Panc1 (cell line): ENCODE results near the gene NCAPD3. TPM values are rescaled to one million over a fixed set of nuclear protein-coding genes. Genes with fewer than 3 reads are reported as not detected.

ENCODE experiments used
- ATAC-seq: fragments of 200-7000 bp; cut with Tn5 transposase; 2 replicates; pipeline ENCODE4 v1.9.1; 2020; ENCODE audit warnings: mild to moderate bottlenecking, moderate library complexity
- BruUV-seq: library from RNA; stranded (reverse); fragments of 400-500 nt; replicated peaks from 2 replicates; lab custom pipeline; 2021; lab: Mats Ljungman, UMichigan
- CTCF ChIA-PET: fragments of 300-600 bp; sonication (Branson Sonifier 250); formaldehyde crosslinking; loops from one replicate; lab custom pipeline; 2022; ENCODE audit warnings: antibody characterized with exemption; lab: Charles Lee
- POLR2A ChIA-PET: fragments of 300-600 bp; sonication (Branson Sonifier 250); formaldehyde crosslinking; loops from one replicate; lab custom pipeline; 2022; ENCODE audit warnings: antibody characterized with exemption; lab: Charles Lee
- DNase-seq: peaks from one replicate; pipeline ENCODE4 v3.0.0-alpha.2; 2010; ENCODE audit warnings: low read depth, low spot score
- H3K27ac ChIP-seq: 2 replicates; pipeline ENCODE4 v1.5.1; 2011; ENCODE audit warnings: mild to moderate bottlenecking, low read length, inconsistent platforms
- H3K27me3 ChIP-seq: fragments of 200-500 bp; sonication (Bioruptor generic); 2 replicates; pipeline ENCODE4 v1.6.0; 2014; ENCODE audit warnings: low read length, inconsistent platforms; ENCODE audit not compliant: control insufficient read depth, insufficient read depth
- H3K36me3 ChIP-seq: fragments of 200-500 bp; sonication (Bioruptor generic); 2 replicates; pipeline ENCODE4 v1.5.1; 2014; ENCODE audit warnings: inconsistent platforms, mild to moderate bottlenecking, low read length, moderate library complexity; ENCODE audit not compliant: control insufficient read depth, insufficient read depth
- H3K4me1 ChIP-seq: 2 replicates; pipeline ENCODE4 v1.5.1; 2011; ENCODE audit warnings: inconsistent platforms, mild to moderate bottlenecking, low read length, moderate library complexity; ENCODE audit not compliant: control insufficient read depth, insufficient read depth
- H3K4me3 ChIP-seq, 2 experiments: 2 replicates each; pipeline ENCODE4 v1.5.1; 2011 to 2012; ENCODE audit warnings: low read depth in 2 of 2, low read length in 2 of 2, mild to moderate bottlenecking in 2 of 2, inconsistent platforms in 1 of 2, moderate library complexity in 1 of 2
- H3K9me3 ChIP-seq: fragments of 200-500 bp; sonication (Bioruptor generic); 2 replicates; pipeline ENCODE4 v1.5.1; 2014; ENCODE audit warnings: low read depth, mild to moderate bottlenecking, inconsistent platforms, low read length, moderate library complexity; ENCODE audit not compliant: control insufficient read depth, insufficient read depth
- POLR2AphosphoS5 ChIP-seq: IDR thresholded peaks from 2 replicates; pipeline ENCODE4 v1.6.1; 2012; ENCODE audit warnings: mild to moderate bottlenecking, low read depth, low read length, moderate library complexity
- SIN3A ChIP-seq: IDR thresholded peaks from 2 replicates; pipeline ENCODE4 v1.6.1; 2012; ENCODE audit warnings: low read depth, mild to moderate bottlenecking, low read length, moderate library complexity, borderline replicate concordance; ENCODE audit not compliant: insufficient read depth
- TCF7L2 ChIP-seq: IDR thresholded peaks from 2 replicates; pipeline ENCODE4 v1.6.1; 2011; ENCODE audit warnings: mild to moderate bottlenecking, low read depth, low read length, inconsistent platforms
- in situ Hi-C: cut with HindIII; loops from 2 replicates; pipeline ENCODE4 v1.10.0; 2016; ENCODE audit warnings: low sequenced_read_pairs, low pct_unique_long_range_greater_than_20kb
- intact Hi-C: fragments of 100-400 bp; cut with micrococcal nuclease; formaldehyde crosslinking; loops from one replicate; pipeline ENCODE4 v1.10.0; 2022; ENCODE audit not compliant: unreplicated experiment
- total RNA-seq: library from RNA; stranded (reverse); gene quantifications from one replicate; pipeline ENCODE4 v1.2.1, GENCODE V29; 2021; ENCODE audit not compliant: unreplicated experiment
- TF ChIP-seq, protein P1 (sequence below), 2 experiments: IDR thresholded peaks; 2 replicates each; pipeline ENCODE4 v1.6.1; 2011 to 2012; ENCODE audit warnings: low read depth in 2 of 2, control low read depth in 1 of 2, low read length in 1 of 2, mild to moderate bottlenecking in 1 of 2, moderate library complexity in 1 of 2; ENCODE audit not compliant: insufficient read depth in 1 of 2
- TF ChIP-seq, protein P2 (sequence below): fragments of 450-650 bp; IDR thresholded peaks from 2 replicates; pipeline ENCODE4 v1.5.1; 2017; ENCODE audit warnings: mild to moderate bottlenecking

NCAPD3 gene
- total RNA-seq, 1 experiment from 2014 or later, result 75.9 TPM

DNA sequence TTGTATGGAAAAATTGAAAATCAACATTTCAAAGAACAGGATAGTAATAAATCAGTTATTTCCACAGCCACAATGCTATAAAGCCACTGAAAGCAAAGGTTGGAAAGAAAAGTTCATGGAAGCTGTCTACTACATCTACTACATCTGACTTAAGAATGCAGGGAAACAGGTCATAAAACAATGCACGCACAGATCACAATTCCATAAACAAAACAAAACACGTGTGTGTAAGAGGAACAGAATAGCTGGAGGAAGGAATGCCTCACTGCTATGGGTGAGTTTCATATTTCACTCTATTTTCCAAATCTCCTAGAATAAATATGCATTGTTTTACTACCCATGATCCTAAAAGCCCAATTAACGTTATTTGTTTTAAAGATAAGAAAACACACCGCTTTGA, 66.3 kb downstream of the NCAPD3 start:
- ChIA-PET CTCF (no interaction called here), POLR2A (no interaction called here)
- BruUV-seq, result no TSS peak
- Histone ChIP-seq H3K4me1 (no peaks in the 10 kb centered on the region), H3K9me3 (no peaks in the 10 kb centered on the region), H3K36me3 (peaks cover 13% of the 10 kb centered on the region), H3K4me3 (no peak overlapping the region), H3K27me3 (no peaks in the 10 kb centered on the region), H3K27ac (no peak overlapping the region)
- TF ChIP-seq, protein P1, sequence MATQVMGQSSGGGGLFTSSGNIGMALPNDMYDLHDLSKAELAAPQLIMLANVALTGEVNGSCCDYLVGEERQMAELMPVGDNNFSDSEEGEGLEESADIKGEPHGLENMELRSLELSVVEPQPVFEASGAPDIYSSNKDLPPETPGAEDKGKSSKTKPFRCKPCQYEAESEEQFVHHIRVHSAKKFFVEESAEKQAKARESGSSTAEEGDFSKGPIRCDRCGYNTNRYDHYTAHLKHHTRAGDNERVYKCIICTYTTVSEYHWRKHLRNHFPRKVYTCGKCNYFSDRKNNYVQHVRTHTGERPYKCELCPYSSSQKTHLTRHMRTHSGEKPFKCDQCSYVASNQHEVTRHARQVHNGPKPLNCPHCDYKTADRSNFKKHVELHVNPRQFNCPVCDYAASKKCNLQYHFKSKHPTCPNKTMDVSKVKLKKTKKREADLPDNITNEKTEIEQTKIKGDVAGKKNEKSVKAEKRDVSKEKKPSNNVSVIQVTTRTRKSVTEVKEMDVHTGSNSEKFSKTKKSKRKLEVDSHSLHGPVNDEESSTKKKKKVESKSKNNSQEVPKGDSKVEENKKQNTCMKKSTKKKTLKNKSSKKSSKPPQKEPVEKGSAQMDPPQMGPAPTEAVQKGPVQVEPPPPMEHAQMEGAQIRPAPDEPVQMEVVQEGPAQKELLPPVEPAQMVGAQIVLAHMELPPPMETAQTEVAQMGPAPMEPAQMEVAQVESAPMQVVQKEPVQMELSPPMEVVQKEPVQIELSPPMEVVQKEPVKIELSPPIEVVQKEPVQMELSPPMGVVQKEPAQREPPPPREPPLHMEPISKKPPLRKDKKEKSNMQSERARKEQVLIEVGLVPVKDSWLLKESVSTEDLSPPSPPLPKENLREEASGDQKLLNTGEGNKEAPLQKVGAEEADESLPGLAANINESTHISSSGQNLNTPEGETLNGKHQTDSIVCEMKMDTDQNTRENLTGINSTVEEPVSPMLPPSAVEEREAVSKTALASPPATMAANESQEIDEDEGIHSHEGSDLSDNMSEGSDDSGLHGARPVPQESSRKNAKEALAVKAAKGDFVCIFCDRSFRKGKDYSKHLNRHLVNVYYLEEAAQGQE (IDR thresholded peaks at IDR 0.05; ENCODE audit: insufficient read depth in 1 of 2, low read depth in 2 of 2, low read length in 1 of 2), result no peak
- TF ChIP-seq, protein P2, sequence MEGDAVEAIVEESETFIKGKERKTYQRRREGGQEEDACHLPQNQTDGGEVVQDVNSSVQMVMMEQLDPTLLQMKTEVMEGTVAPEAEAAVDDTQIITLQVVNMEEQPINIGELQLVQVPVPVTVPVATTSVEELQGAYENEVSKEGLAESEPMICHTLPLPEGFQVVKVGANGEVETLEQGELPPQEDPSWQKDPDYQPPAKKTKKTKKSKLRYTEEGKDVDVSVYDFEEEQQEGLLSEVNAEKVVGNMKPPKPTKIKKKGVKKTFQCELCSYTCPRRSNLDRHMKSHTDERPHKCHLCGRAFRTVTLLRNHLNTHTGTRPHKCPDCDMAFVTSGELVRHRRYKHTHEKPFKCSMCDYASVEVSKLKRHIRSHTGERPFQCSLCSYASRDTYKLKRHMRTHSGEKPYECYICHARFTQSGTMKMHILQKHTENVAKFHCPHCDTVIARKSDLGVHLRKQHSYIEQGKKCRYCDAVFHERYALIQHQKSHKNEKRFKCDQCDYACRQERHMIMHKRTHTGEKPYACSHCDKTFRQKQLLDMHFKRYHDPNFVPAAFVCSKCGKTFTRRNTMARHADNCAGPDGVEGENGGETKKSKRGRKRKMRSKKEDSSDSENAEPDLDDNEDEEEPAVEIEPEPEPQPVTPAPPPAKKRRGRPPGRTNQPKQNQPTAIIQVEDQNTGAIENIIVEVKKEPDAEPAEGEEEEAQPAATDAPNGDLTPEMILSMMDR, result no peak
- TF ChIP-seq TCF7L2 (no peak), SIN3A (no peak), POLR2AphosphoS5 (no peak)
- no peak for ATAC-seq
- in situ Hi-C loops, result no loop called here
- no peak for DNase-seq
- intact Hi-C loops, result no loop called here

DNA sequence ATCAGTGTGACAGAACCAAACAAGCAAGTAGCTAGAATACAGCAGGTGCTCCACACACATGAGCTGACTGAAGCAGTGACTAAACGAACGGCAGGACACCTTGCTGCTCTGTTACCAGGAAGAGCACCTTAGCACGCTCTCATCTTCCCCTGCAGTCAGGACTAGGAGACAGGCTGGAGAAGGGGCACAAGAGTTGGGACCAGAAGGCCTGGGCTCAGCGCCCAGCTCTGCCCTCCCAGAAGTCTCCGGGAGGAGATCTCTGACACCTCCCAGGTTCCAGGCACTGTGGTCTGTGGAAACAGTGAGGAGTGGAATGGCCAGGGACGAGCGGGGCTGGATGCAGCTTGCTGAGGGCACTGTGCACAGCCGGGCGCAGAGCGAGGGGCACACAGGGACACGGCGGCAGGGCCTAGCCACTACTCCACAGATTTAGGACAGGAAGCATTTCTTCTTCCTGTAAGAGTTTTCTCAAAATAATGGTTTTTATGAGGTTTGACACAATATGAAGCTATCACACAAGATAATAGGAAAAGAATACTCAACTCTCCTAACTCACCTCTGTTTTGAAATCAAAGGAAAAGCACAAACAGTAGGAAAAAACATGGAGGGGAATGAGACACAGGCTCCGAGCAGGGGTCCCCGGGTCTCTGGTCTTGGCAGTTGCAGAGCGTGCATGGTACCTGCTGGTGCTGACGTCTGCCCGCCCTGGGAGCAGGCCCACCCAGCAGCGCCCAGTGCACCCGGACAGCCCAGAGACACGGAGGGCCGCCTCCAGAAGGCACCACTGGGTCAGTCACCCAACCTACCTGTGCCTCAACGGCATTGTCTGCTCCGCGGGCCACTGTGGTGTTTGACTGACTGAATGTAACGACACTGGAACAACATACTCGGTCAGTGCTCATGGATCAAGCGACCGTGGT, 67.6 kb downstream of the NCAPD3 start:
- TF ChIP-seq, protein P1 (IDR thresholded peaks at IDR 0.05; ENCODE audit: insufficient read depth in 1 of 2, low read depth in 2 of 2, low read length in 1 of 2), result no peak
- TF ChIP-seq SIN3A, result no peak
- TF ChIP-seq, protein P2, result no peak
- TF ChIP-seq TCF7L2, result no peak
- no TSS peak for BruUV-seq
- in situ Hi-C loops, result no loop called here
- no peaks in the 10 kb centered on the region for H3K9me3 ChIP-seq
- ATAC-seq (no peak), DNase-seq (no peak)
- ChIA-PET CTCF (no interaction called here), POLR2A (no interaction called here)
- no peak overlapping the region for H3K27ac ChIP-seq
- intact Hi-C loops, result no loop called here
- H3K27me3 ChIP-seq, result no peaks in the 10 kb centered on the region
- no peak overlapping the region for H3K4me3 ChIP-seq
- H3K4me1 ChIP-seq, result no peaks in the 10 kb centered on the region
- H3K36me3 ChIP-seq, result peaks cover 13% of the 10 kb centered on the region
